ENCODE results near the gene THBS2.

DNA sequence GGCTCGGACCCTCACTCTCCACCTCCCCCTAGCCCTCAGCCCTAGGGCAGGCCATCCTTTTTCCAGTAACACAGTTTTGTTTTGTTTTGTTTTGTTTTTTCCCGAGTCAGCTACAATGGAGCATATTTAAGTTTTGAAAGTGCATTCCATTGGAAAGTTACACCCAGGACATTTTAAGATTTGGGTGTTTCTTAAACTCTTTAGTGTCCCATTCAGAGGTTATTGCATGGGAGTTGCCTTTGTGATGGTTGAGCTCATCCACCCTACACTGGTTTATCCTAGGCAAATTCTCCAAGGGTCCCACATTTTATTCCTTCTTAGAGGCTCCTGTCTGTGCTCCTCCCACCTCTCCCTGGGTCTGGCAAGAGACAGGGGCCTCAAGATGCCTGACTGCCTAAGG is 58.9 kb downstream of the THBS2 start:
- TF ChIP-seq CTCF (IDR thresholded peaks at IDR 0.05), result no peak
- no peak for TF ChIP-seq POLR2A (IDR thresholded peaks at IDR 0.05)
- TF ChIP-seq POLR2AphosphoS5 (IDR thresholded peaks at IDR 0.05), result no peak
- TF ChIP-seq EP300 (IDR thresholded peaks at IDR 0.05), result no peak
